ENCODE results near the gene OR5M8.

The OR5M8 gene

DNA sequence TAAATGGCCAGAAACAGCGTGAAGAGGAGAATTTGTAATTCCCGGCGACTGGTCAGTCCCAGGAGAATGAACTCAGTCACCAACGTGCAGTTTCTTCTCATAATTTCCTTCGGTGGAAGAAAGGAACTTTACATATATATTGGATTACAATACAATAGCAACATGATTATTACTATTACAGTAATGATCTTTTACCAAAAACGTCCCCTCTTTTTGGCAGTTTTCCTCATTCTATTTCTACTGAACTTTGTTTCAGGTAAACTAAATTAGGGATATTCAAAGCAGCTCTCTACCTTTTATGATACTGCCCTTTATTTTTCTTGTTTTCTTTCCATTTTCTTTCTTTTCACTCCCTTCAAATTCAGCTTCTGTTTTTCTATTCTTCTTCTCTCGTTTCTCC, at the start of gene OR5M8:
Gene OR5M8, minus strand, starts transcription at position 101 of the 400 bp plus-strand sequence. Its CDS starts 0 bp downstream, at position 101.
- TF ChIP-seq, protein P1, sequence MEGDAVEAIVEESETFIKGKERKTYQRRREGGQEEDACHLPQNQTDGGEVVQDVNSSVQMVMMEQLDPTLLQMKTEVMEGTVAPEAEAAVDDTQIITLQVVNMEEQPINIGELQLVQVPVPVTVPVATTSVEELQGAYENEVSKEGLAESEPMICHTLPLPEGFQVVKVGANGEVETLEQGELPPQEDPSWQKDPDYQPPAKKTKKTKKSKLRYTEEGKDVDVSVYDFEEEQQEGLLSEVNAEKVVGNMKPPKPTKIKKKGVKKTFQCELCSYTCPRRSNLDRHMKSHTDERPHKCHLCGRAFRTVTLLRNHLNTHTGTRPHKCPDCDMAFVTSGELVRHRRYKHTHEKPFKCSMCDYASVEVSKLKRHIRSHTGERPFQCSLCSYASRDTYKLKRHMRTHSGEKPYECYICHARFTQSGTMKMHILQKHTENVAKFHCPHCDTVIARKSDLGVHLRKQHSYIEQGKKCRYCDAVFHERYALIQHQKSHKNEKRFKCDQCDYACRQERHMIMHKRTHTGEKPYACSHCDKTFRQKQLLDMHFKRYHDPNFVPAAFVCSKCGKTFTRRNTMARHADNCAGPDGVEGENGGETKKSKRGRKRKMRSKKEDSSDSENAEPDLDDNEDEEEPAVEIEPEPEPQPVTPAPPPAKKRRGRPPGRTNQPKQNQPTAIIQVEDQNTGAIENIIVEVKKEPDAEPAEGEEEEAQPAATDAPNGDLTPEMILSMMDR (IDR thresholded peaks at IDR 0.05): no peak

DNA sequence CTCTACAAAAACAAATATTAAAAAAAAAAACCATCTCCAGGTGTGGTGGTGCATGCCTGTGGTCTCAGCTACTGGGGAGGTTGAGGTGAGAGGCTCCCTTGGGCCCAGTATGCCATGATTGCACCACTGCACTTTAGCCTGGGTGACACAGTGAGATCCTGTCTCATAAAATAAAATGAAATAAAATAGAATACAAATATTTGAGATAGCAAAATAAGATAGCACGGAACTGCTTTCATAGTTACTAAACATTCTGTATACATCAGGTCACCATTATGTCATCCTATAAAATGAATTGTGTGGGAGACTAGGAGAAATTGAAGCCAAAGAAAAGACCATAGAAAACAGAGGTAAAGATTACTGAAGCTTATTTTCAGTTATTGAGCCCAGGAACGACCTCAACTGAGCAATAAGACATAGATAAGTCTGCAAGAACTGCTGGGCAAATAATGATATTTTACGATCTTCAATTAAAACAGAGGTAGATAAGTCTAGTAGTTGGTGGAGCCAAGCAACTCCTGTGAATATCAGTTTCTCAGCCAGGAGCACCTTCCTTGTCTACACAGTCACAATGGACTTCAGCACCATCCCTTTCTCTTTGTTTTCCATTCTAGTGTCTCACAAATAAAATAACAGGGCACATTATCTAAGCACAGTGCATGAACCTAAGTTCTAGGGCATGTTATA, 42.0 kb upstream of the OR5M8 start:
- TF ChIP-seq, protein P1 (IDR thresholded peaks at IDR 0.05): no peak

DNA sequence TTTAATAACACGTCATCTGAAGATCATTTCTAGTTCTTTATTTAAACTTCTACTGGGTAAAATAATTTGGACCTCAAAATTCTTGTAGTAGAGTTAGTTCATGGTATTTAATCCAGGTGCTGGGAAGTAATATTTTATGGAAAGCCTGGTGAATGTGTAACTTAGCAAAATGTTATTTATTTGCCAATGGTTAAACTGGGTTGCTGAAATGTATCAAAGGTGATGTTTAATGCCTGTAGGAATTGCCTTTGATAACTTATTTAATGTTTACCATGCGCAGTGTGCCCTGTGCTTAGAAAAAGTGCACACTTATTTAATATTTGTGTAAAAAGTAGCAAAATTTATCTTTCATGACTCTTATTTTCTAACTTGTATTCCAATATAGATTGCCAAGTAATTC, 40.7 kb upstream of the OR5M8 start:
- TF ChIP-seq, protein P1 (IDR thresholded peaks at IDR 0.05): no peak

DNA sequence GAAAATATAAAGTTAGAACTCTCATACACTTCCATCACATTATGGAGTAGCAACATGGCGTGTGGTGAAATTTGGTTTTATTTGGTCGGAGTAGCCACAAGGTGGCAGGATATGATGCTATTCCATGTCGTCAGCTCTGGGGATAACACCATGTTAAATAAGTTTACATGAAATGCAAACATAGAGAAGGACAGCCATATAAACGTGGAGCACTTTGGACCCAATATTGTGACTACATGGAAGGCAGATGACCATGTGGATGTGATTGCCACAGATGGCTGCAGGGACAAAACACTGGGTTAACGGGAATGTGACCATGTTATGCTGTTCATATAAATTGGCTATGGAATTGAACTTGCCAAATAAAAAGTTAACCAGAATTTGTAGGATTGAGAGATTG, 30.8 kb upstream of the OR5M8 start:
- TF ChIP-seq, protein P1 (IDR thresholded peaks at IDR 0.05): peak; percentile 59; the same call in 1 of the 2 replicates

DNA sequence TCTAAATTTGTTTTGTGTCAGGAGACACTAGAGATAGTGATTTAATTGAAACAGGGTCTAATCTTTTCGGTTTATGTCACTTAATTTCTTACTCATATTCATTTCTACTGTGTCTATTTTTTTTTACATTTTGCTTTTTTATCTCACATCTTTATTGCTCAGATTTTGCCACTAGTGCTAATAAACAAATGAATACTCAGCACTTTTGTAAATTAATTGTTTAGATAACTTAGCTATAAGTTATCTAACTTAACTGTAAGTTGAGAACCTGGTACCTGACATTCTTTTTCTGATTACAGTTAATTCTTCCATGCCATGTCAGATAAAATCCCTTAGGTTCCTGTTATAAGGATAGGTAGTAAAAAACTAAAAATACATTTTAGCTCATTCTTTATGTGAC, 22.1 kb upstream of the OR5M8 start:
- TF ChIP-seq, protein P1 (IDR thresholded peaks at IDR 0.05): no peak

DNA sequence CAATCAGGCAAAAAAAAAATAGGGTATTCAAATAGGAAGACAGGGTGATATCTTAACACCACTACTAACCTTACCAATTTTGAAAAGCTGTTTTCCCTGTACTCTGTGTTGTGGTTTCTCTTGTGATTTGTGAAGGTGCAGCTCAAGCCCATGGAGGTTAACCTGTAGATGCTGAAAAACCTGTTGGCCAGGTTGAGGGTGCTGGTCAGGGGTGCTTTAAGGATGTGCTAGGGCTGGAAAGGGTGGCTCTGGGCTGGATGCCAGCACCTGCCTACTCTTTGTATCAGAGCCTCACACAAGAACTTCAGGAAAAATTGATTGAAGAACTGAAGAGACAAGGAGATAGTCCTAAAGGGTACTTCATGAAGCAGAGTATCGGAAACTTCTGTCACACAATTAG, 18.3 kb upstream of the OR5M8 start:
- TF ChIP-seq, protein P1 (IDR thresholded peaks at IDR 0.05): no peak

DNA sequence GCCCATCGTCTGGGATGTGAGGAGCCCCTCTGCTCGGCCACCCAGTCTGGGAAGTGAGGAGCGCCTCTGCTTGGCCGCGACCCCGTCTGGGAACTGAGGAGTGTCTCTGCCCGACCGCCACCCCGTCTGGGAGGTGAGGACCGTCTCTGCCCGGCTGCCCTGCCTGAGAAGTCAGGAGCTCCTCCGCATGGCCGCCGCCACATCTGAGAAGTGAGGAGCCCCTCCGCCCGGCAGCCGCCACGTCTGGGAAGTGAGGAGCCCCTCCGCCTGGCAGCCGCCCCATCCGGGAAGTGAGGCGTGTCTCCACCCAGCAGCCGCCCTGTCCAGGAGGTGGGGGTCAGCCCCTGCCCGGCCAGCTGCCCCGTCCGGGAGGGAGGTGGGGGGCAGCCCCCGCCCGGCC, 5.8 kb upstream of the OR5M8 start:
- TF ChIP-seq, protein P1 (IDR thresholded peaks at IDR 0.05): no peak

DNA sequence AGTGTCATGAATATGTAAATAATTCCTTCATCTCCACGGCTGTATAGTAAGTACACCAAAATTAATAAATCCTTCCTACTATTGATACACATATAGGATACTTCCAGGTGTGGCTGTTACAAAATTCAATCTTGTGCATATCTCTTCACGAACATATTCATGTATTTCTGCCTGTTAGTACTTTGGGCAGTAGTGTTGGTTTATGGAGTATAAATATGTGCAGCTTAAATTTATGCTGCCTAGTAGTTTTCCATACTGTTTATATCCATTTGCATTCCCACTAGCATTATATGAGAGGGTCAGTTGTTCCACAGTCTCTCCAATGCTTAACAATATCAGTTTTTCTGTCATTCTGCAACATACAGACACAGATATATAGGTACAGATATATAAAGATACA, 3.9 kb upstream of the OR5M8 start:
- TF ChIP-seq, protein P1 (IDR thresholded peaks at IDR 0.05): no peak
